Activated CD4-positive, alpha-beta T cell treated with anti-CD3 and anti-CD28 coated beads, Interleukin-2, amount 10 ng/mL, durations not matched to agents 7 days and 5 days (primary cell): Measurements from ENCODE around the gene ZSWIM1. TPM values are rescaled to one million over a fixed set of nuclear protein-coding genes. Genes with fewer than 3 reads are reported as not detected.

Experiments
- CTCF ChIA-PET: fragments of 350-600 bp; sonication (Branson Sonifier 250); formaldehyde crosslinking; loops from one replicate; lab custom pipeline; 2021; ENCODE audit warnings: antibody characterized with exemption; lab: Charles Lee
- POLR2A ChIA-PET: fragments of 350-600 bp; sonication (Branson Sonifier 250); formaldehyde crosslinking; loops from one replicate; lab custom pipeline; 2021; ENCODE audit warnings: antibody characterized with exemption; lab: Charles Lee
- DNase-seq: peaks from one replicate; pipeline ENCODE4 v3.0.0-alpha.2; 2020
- H3K27ac Mint-ChIP-seq: one replicate; pipeline ENCODE4 v1.8.0; 2021; ENCODE audit warnings: mild to moderate bottlenecking, moderate library complexity, mixed read lengths
- H3K27me3 Mint-ChIP-seq: one replicate; pipeline ENCODE4 v1.8.0; 2021; ENCODE audit warnings: mixed read lengths
- H3K36me3 Mint-ChIP-seq: one replicate; pipeline ENCODE4 v1.8.0; 2021; ENCODE audit warnings: low read depth, mixed read lengths
- H3K4me1 Mint-ChIP-seq: one replicate; pipeline ENCODE4 v1.8.0; 2021; ENCODE audit warnings: mixed read lengths
- H3K4me3 Mint-ChIP-seq: one replicate; pipeline ENCODE4 v1.8.0; 2021; ENCODE audit warnings: mild to moderate bottlenecking, moderate library complexity, mixed read lengths
- H3K9me3 Mint-ChIP-seq: one replicate; pipeline ENCODE4 v1.8.0; 2021; ENCODE audit warnings: mixed read lengths
- total RNA-seq, 2 experiments: library from RNA; stranded (reverse); gene quantifications; one replicate each; pipeline ENCODE4 v1.2.3, GENCODE V29; 2021

The ZSWIM1 gene
- total RNA-seq, 2 experiments from 2014 or later: 9.8 to 11.5 TPM

- no peaks in the 10 kb centered on the region for H3K27me3 Mint-ChIP-seq
- H3K36me3 Mint-ChIP-seq: peaks cover 12% of the 10 kb centered on the region
- no peaks in the 10 kb centered on the region for H3K4me1 Mint-ChIP-seq
- no peak for DNase-seq
- CTCF ChIA-PET: interaction anchor here (0.8 to 1.4 kb wide), 4 partner anchors 10 to 15 kb away, joined by 3 to 6 read pairs (median 3); partner anchors contain the start of genes ACOT8 and ZSWIM3
- H3K27ac Mint-ChIP-seq: no peak overlapping the region
- H3K4me3 Mint-ChIP-seq: no peak overlapping the region
- POLR2A ChIA-PET: interaction anchor here (0.6 kb wide), 1 partner anchor 42 kb away, joined by 3 read pairs; no protein-coding TSS in a partner anchor
- H3K9me3 Mint-ChIP-seq: no peaks in the 10 kb centered on the region
Measured at GRCh38 chr20:45842169-45842812, 38.7 kb upstream of the ZSWIM1 start.

DNA sequence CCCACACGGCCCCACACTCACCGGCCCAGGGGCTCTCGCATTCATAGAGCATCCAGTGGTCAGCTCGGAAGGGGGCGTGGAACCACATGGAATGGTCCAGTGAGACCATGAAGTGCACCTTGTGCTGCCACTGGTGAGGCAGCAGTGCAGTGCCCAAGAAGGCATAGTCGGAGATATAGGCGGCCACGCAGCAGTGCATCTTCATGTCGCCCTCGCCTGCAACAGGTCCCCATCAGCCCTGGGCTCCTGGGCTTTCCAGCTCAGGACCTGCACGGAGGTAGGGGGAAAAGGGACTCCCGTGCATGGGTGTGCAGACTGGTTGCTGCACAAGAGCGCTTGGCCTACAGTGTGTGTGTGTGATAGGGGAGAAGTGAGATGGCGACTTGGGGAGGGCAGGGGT is 37.5 kb upstream of the ZSWIM1 start:
- no peaks in the 10 kb centered on the region for H3K27me3 Mint-ChIP-seq
- POLR2A ChIA-PET: no interaction called here
- CTCF ChIA-PET: interaction anchor here (1.1 kb wide), 1 partner anchor 9 kb away, joined by 3 read pairs; no protein-coding TSS in a partner anchor
- no peaks in the 10 kb centered on the region for H3K9me3 Mint-ChIP-seq
- H3K4me1 Mint-ChIP-seq: no peaks in the 10 kb centered on the region
- peaks cover 14% of the 10 kb centered on the region for H3K36me3 Mint-ChIP-seq
- H3K4me3 Mint-ChIP-seq: no peak overlapping the region
- DNase-seq: no peak
- H3K27ac Mint-ChIP-seq: no peak overlapping the region

DNA sequence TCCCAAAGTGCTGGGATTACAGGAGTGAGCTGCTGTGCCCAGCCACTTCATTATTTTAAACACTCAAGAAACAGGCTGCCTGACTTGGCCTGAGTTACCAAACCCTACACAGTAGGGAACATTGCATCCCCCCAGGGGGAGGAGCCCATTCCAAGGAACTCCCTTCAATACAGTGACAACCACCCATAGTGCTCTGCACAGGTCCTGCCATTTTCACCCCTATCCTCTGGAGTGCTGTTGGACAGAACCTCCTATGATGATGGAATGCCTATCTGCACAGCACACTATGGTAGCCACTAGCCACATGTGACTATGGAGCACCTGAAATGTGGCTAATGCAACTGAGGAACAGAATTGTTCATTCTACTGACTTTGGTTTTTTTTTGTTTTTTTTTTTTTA is 35.6 kb upstream of the ZSWIM1 start:
- CTCF ChIA-PET: no interaction called here
- no peak for DNase-seq
- H3K27ac Mint-ChIP-seq: no peak overlapping the region
- H3K9me3 Mint-ChIP-seq: no peaks in the 10 kb centered on the region
- no peaks in the 10 kb centered on the region for H3K4me1 Mint-ChIP-seq
- H3K27me3 Mint-ChIP-seq: no peaks in the 10 kb centered on the region
- H3K4me3 Mint-ChIP-seq: no peak overlapping the region
- H3K36me3 Mint-ChIP-seq: peaks cover 22% of the 10 kb centered on the region
- POLR2A ChIA-PET: no interaction called here

DNA sequence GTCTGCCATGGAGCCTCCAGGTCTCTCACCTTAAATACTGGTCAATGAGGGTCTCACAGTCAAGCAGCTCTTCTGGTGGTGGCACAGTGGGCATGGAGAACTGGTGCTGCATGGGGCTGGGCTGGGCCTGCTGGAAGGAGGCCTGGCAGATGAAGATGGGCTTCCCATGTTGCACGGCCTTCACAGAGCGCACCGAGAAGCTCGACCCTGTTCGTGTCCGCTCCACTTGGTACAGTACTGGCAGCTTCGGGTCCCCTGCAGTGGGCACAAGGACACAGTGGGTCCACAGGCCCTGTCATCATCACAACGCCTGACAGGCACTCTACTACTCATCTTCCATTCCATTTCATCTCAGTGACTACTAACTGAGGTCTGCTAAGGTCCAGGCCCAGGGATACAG is 32.6 kb upstream of the ZSWIM1 start:
- no peaks in the 10 kb centered on the region for H3K9me3 Mint-ChIP-seq
- peaks cover 29% of the 10 kb centered on the region for H3K36me3 Mint-ChIP-seq
- no peak for DNase-seq
- ChIA-PET CTCF (no interaction called here), POLR2A (no interaction called here)
- H3K27ac Mint-ChIP-seq: no peak overlapping the region
- peaks cover under 1% of the 10 kb centered on the region for H3K4me1 Mint-ChIP-seq
- H3K27me3 Mint-ChIP-seq: no peaks in the 10 kb centered on the region
- no peak overlapping the region for H3K4me3 Mint-ChIP-seq

DNA sequence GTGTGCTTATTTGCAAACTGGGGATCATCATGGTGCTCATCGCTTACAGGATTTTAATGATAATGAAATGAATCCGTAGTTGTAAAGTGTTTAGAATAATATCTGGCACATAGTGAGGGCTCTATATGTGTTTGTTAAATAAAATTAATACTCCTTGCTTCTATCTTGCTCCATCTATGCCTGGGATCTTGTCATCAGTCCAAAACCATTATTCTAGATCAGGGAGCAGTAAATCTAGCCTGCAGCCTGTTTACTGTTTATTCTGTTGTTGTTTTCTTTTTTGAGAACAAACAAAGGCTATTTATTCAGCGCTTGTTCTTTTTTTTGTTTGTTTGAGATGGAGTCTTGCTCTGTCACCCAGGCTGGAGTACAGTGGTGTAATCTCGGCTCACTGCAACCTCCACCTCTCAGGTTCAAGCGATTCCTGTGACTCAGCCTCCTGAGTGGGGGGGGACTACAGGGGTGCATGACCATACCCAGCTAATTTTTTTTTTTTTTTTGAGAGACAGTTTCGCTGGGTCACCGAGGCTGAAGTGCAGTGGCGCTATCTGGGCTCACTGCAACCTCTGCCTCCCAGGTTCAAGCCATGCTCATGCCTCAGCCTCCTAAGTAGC is 32.0 kb upstream of the ZSWIM1 start:
- Mint-ChIP-seq H3K27me3 (no peaks in the 10 kb centered on the region), H3K4me3 (no peak overlapping the region), H3K9me3 (no peaks in the 10 kb centered on the region), H3K27ac (no peak overlapping the region), H3K4me1 (peaks cover 4% of the 10 kb centered on the region), H3K36me3 (peaks cover 33% of the 10 kb centered on the region)
- DNase-seq: no peak
- POLR2A ChIA-PET: interaction anchor here (0.6 kb wide), 1 partner anchor 114 kb away, joined by 7 read pairs; no protein-coding TSS in a partner anchor
- CTCF ChIA-PET: interaction anchor here (0.6 to 1.1 kb wide), 2 partner anchors 15 to 19 kb away, joined by 3 to 6 read pairs; no protein-coding TSS in a partner anchor

DNA sequence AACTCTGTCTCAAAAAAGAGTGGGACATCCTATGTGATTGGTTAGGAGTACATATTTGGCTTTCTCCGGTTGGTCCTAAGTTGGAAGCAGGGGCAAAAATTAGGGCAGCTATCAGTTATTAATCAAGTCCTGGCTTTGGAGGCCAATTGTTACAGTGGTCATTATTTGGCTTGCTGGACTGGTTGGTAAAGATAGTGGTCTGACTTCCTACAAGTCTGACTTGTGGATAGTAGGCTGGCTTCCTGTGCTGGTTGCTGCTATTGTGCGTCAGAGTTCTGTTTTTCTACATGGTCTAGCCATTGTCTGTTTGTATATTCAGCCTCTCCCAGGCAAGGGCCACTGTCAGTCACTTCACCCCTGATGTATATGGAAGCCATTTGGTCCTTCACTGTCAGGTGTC is 30.8 kb upstream of the ZSWIM1 start:
- no peak overlapping the region for H3K27ac Mint-ChIP-seq
- no peaks in the 10 kb centered on the region for H3K27me3 Mint-ChIP-seq
- POLR2A ChIA-PET: interaction anchor here (0.6 kb wide), 1 partner anchor 921 kb away, joined by 6 read pairs; no protein-coding TSS in a partner anchor
- no peaks in the 10 kb centered on the region for H3K9me3 Mint-ChIP-seq
- H3K4me3 Mint-ChIP-seq: no peak overlapping the region
- no peak for DNase-seq
- CTCF ChIA-PET: interaction anchor here (0.6 to 1.1 kb wide), 2 partner anchors 14 to 78 kb away, joined by 3 to 6 read pairs; no protein-coding TSS in a partner anchor
- peaks cover 12% of the 10 kb centered on the region for H3K4me1 Mint-ChIP-seq
- peaks cover 34% of the 10 kb centered on the region for H3K36me3 Mint-ChIP-seq

- ChIA-PET CTCF (no interaction called here), POLR2A (interaction anchor here (0.6 kb wide), 1 partner anchor 81 kb away, joined by 4 read pairs; no protein-coding TSS in a partner anchor)
- Mint-ChIP-seq H3K4me3 (no peak overlapping the region), H3K27ac (no peak overlapping the region), H3K4me1 (peaks cover 17% of the 10 kb centered on the region), H3K9me3 (no peaks in the 10 kb centered on the region), H3K27me3 (no peaks in the 10 kb centered on the region), H3K36me3 (peaks cover 34% of the 10 kb centered on the region)
- no peak for DNase-seq
Measured at GRCh38 chr20:45850926-45851325, 30.1 kb upstream of the ZSWIM1 start.

DNA sequence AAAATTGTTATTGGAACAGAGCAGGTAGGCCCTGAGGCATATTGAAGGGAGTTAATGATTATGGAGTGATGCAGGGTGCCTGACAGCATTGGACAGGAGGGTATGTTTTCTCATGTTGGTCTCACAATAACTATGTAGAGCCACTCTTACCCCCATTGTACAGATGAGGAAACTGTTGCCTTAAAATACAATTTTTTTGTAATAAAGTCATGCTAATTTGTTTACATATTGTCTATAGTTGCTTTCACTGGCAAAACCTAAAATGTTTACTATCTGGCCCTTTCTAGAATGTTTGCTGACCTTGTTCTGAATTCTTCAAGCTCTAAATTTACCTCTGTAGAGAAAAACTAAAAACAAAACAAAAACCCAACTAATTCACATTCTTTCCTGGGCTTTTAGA is 29.5 kb upstream of the ZSWIM1 start:
- CTCF ChIA-PET: interaction anchor here (0.6 to 0.7 kb wide), 2 partner anchors 116 to 483 kb away, joined by 3 to 6 read pairs; no protein-coding TSS in a partner anchor
- peaks cover 32% of the 10 kb centered on the region for H3K36me3 Mint-ChIP-seq
- H3K4me1 Mint-ChIP-seq: peaks cover 21% of the 10 kb centered on the region

GRCh38 chr20:45852326-45852725 is 28.7 kb upstream of the ZSWIM1 start:
- ChIA-PET POLR2A (no interaction called here), CTCF (interaction anchor here (0.6 to 1.4 kb wide), 4 partner anchors 8 to 483 kb away, joined by 3 read pairs; no protein-coding TSS in a partner anchor)
- H3K9me3 Mint-ChIP-seq: no peaks in the 10 kb centered on the region

More for the DNA sequence above, 29.5 kb upstream of the ZSWIM1 start:
- no peak for DNase-seq
- H3K4me3 Mint-ChIP-seq: no peak overlapping the region
- H3K27me3 Mint-ChIP-seq: no peaks in the 10 kb centered on the region
- H3K9me3 Mint-ChIP-seq: no peaks in the 10 kb centered on the region
- no peak overlapping the region for H3K27ac Mint-ChIP-seq
- POLR2A ChIA-PET: interaction anchor here (0.6 kb wide), 1 partner anchor 81 kb away, joined by 4 read pairs; no protein-coding TSS in a partner anchor

DNA sequence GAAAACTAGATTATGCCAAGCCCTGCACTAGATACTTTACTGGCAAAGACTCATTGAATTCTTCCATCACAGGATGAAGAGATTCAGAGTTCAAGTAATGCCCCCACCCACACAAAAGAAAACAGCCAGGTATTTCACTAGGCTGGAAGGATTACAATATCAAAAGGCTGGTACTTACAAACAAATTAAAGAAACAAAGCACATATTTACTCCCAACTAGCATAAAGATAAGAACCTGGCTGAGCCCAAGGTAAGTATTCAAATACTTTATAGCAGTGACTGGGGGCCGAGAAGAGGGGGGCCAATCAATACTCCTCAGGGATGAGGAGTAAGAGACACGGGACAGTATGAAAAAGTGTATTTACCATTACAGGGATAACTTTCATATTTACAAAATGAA is 27.5 kb upstream of the ZSWIM1 start:
- no peak overlapping the region for H3K4me3 Mint-ChIP-seq
- no peaks in the 10 kb centered on the region for H3K27me3 Mint-ChIP-seq
- peaks cover 33% of the 10 kb centered on the region for H3K36me3 Mint-ChIP-seq
- peaks cover 33% of the 10 kb centered on the region for H3K4me1 Mint-ChIP-seq
- ChIA-PET POLR2A (no interaction called here), CTCF (interaction anchor here (1.0 kb wide), 1 partner anchor 105 kb away, joined by 3 read pairs; no protein-coding TSS in a partner anchor)
- no peak overlapping the region for H3K27ac Mint-ChIP-seq
- no peak for DNase-seq
- H3K9me3 Mint-ChIP-seq: no peaks in the 10 kb centered on the region

More at GRCh38 chr20:45852326-45852725, 28.7 kb upstream of the ZSWIM1 start:
- H3K4me1 Mint-ChIP-seq: peaks cover 25% of the 10 kb centered on the region
- H3K4me3 Mint-ChIP-seq: no peak overlapping the region
- H3K27ac Mint-ChIP-seq: no peak overlapping the region
- no peaks in the 10 kb centered on the region for H3K27me3 Mint-ChIP-seq
- H3K36me3 Mint-ChIP-seq: peaks cover 34% of the 10 kb centered on the region
- DNase-seq: no peak

- Mint-ChIP-seq H3K4me1 (peaks cover 50% of the 10 kb centered on the region), H3K9me3 (no peaks in the 10 kb centered on the region), H3K36me3 (peaks cover 22% of the 10 kb centered on the region), H3K27me3 (no peaks in the 10 kb centered on the region), H3K27ac (peak within 1 kb of the TSS; percentile 99), H3K4me3 (peak within 1 kb of the TSS; percentile 98)
- ChIA-PET POLR2A (no interaction called here), CTCF (interaction anchor here (0.8 to 1.0 kb wide), 3 partner anchors 15 to 36 kb away, joined by 3 read pairs; no protein-coding TSS in a partner anchor)
- peak; percentile 99 for DNase-seq
Measured at GRCh38 chr20:45857114-45857881, 23.7 kb upstream of the ZSWIM1 start, which contains the start of the genes ACOT8 and ZSWIM3. ACOT8 (minus strand) TSS chr20:45857392; CDS start chr20:45857315, 77 bp downstream. ZSWIM3 (plus strand) TSS chr20:45857614; CDS start chr20:45857826, 212 bp downstream.

- peaks cover 20% of the 10 kb centered on the region for H3K36me3 Mint-ChIP-seq
- H3K4me1 Mint-ChIP-seq: peaks cover 50% of the 10 kb centered on the region
- POLR2A ChIA-PET: no interaction called here
- H3K27me3 Mint-ChIP-seq: no peaks in the 10 kb centered on the region
- CTCF ChIA-PET: interaction anchor here (0.9 kb wide), 1 partner anchor 16 kb away, joined by 3 read pairs; no protein-coding TSS in a partner anchor
- peak overlapping the region; percentile 99 for H3K27ac Mint-ChIP-seq
- peak overlapping the region; percentile 98 for H3K4me3 Mint-ChIP-seq
- H3K9me3 Mint-ChIP-seq: no peaks in the 10 kb centered on the region
- DNase-seq: peak; percentile 57
Measured at GRCh38 chr20:45857882-45858216, 23.2 kb upstream of the ZSWIM1 start.
